Measurements from ENCODE around the gene CNGA3.

- TF ChIP-seq, protein P1, sequence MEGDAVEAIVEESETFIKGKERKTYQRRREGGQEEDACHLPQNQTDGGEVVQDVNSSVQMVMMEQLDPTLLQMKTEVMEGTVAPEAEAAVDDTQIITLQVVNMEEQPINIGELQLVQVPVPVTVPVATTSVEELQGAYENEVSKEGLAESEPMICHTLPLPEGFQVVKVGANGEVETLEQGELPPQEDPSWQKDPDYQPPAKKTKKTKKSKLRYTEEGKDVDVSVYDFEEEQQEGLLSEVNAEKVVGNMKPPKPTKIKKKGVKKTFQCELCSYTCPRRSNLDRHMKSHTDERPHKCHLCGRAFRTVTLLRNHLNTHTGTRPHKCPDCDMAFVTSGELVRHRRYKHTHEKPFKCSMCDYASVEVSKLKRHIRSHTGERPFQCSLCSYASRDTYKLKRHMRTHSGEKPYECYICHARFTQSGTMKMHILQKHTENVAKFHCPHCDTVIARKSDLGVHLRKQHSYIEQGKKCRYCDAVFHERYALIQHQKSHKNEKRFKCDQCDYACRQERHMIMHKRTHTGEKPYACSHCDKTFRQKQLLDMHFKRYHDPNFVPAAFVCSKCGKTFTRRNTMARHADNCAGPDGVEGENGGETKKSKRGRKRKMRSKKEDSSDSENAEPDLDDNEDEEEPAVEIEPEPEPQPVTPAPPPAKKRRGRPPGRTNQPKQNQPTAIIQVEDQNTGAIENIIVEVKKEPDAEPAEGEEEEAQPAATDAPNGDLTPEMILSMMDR (IDR thresholded peaks at IDR 0.05; ENCODE audit: extremely low read depth in 1 of 2, insufficient read depth in 1 of 2, low read depth in 1 of 2, low read length in 2 of 2) = no peak
- TF ChIP-seq POLR2A (IDR thresholded peaks at IDR 0.05; ENCODE audit: low read depth, low read length) = no peak
- TF ChIP-seq POLR2AphosphoS5 (IDR thresholded peaks at IDR 0.05; ENCODE audit: insufficient read depth, low read depth, low read length) = no peak
- no peak for TF ChIP-seq MYC (IDR thresholded peaks at IDR 0.05; ENCODE audit: low read depth, low read length)
- TF ChIP-seq EZH2 (IDR thresholded peaks at IDR 0.05; ENCODE audit: borderline replicate concordance, low read depth, low read length, severe bottlenecking) = no peak
- TF ChIP-seq, protein P2, sequence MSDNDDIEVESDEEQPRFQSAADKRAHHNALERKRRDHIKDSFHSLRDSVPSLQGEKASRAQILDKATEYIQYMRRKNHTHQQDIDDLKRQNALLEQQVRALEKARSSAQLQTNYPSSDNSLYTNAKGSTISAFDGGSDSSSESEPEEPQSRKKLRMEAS (IDR thresholded peaks at IDR 0.05; ENCODE audit: insufficient read depth, insufficient read length) = no peak
- TF ChIP-seq GATA2 (IDR thresholded peaks at IDR 0.05; ENCODE audit: insufficient read depth, insufficient read length, low read depth, low read length) = no peak
Measured at GRCh38 chr2:98372121-98372520, 25.9 kb downstream of the CNGA3 start.
